Mesangial cell (primary cell): ENCODE results near the gene TMUB1. TPM values are rescaled to one million over a fixed set of nuclear protein-coding genes. Genes with fewer than 3 reads are reported as not detected.

Experiments
- total RNA-seq: library from RNA; depleted of rRNA; stranded (reverse); fragments of >200 nt; gene quantifications from 2 replicates; pipeline ENCODE4 v1.2.3, GENCODE V29; 2015

The TMUB1 gene
- 78.5 and 88.0 TPM in 2 replicates for total RNA-seq

GRCh38 chr7:151083071-151083823 lies at the start of gene TMUB1:
TMUB1 (minus strand) TSS chr7:151083493; CDS start chr7:151082563, 930 bp downstream.

GRCh38 chr7:151085691-151086620 lies 2.7 kb upstream of the TMUB1 start, which contains the start of gene AGAP3:
AGAP3 (plus strand) TSS chr7:151086475; CDS start chr7:151086742, 267 bp downstream.

GRCh38 chr7:151080522-151081169 lies 2.6 kb downstream of the TMUB1 start, which contains the start of gene FASTK:
FASTK (minus strand) TSS chr7:151080809; CDS start chr7:151080766, 43 bp downstream.

GRCh38 chr7:151059367-151060112 lies 23.8 kb downstream of the TMUB1 start, which contains the start of gene SLC4A2:
SLC4A2 (plus strand) TSS chr7:151059589; CDS start chr7:151061988, 2,399 bp downstream.

GRCh38 chr7:151057506-151057988 lies 25.7 kb downstream of the TMUB1 start, which contains the start of gene CDK5:
CDK5 (minus strand) TSS chr7:151057897; CDS start chr7:151057848, 49 bp downstream.

GRCh38 chr7:151047976-151048815 lies 35.1 kb downstream of the TMUB1 start, which contains the start of gene ASIC3:
ASIC3 (plus strand) TSS chr7:151048531; CDS start chr7:151048886, 355 bp downstream.

Other genes with a start within 250 kb of the TMUB1 start
- gene AOC1, start 231.0 kb downstream of the TMUB1 start, total RNA-seq: not detected in 2 replicates
- gene KCNH2, start 105.2 kb downstream of the TMUB1 start, total RNA-seq: 1.4 and 2.3 TPM in 2 replicates
- 2.0 and 4.3 TPM in 2 replicates for gene NOS3, start 92.5 kb downstream of the TMUB1 start, total RNA-seq
- under 0.01 and 0.33 TPM in 2 replicates for gene ATG9B, start 59.0 kb downstream of the TMUB1 start, total RNA-seq
- gene ABCB8, start 55.0 kb downstream of the TMUB1 start, total RNA-seq: 35.2 and 52.0 TPM in 2 replicates
- gene ASIC3, start 35.0 kb downstream of the TMUB1 start, total RNA-seq: 0.38 TPM in 1 of 2 replicates, not detected in the other
- 23.0 and 33.3 TPM in 2 replicates for gene CDK5, start 25.6 kb downstream of the TMUB1 start, total RNA-seq
- 177 and 233 TPM in 2 replicates for gene SLC4A2, start 23.9 kb downstream of the TMUB1 start, total RNA-seq
- gene FASTK, start 2.7 kb downstream of the TMUB1 start, total RNA-seq: 77.7 and 91.1 TPM in 2 replicates
- gene AGAP3, start 3.0 kb upstream of the TMUB1 start, total RNA-seq: 59.5 and 69.5 TPM in 2 replicates
- gene GBX1, start 84.2 kb upstream of the TMUB1 start, total RNA-seq: not detected in 2 replicates
- gene ASB10, start 103.8 kb upstream of the TMUB1 start, total RNA-seq: not detected in 2 replicates
- gene H2BK1, start 127.0 kb upstream of the TMUB1 start, total RNA-seq: not detected in 2 replicates
- 39.0 and 55.7 TPM in 2 replicates for gene ABCF2, start 143.7 kb upstream of the TMUB1 start, total RNA-seq
- 66.8 and 80.9 TPM in 2 replicates for gene CHPF2, start 149.0 kb upstream of the TMUB1 start, total RNA-seq
- 11.1 and 51.8 TPM in 2 replicates for gene SMARCD3, start 165.2 kb upstream of the TMUB1 start, total RNA-seq